DOHH2 (cell line): ENCODE results near the gene CACNA2D2.

ENCODE experiments used
- H3F3A ChIP-seq: fragments of 200-600 bp; sonication (generic), shearing (Covaris generic); 2 replicates; pipeline ENCODE4 v1.6.0; 2016; ENCODE audit warnings: antibody characterized with exemption, mild to moderate bottlenecking; ENCODE audit not compliant: control insufficient read depth, insufficient read depth
- H3K27ac ChIP-seq: fragments of 200-600 bp; sonication (generic); 2 replicates; pipeline ENCODE4 v1.5.1; 2014; ENCODE audit warnings: low read depth, mild to moderate bottlenecking, low read length, moderate library complexity
- H3K27me3 ChIP-seq: fragments of 200-600 bp; sonication (generic); 2 replicates; pipeline ENCODE4 v1.6.1; 2014; ENCODE audit warnings: mild to moderate bottlenecking, low read length, mixed read lengths; ENCODE audit not compliant: control insufficient read depth
- H3K36me3 ChIP-seq: fragments of 200-600 bp; sonication (generic); 2 replicates; pipeline ENCODE4 v1.6.1; 2014; ENCODE audit warnings: mild to moderate bottlenecking, low read length, moderate library complexity, mixed read lengths; ENCODE audit not compliant: control insufficient read depth
- H3K4me1 ChIP-seq: fragments of 200-600 bp; sonication (generic); 2 replicates; pipeline ENCODE4 v1.6.1; 2014; ENCODE audit warnings: mild to moderate bottlenecking, low read length, mixed read lengths; ENCODE audit not compliant: control insufficient read depth
- H3K4me2 ChIP-seq: fragments of 200-600 bp; sonication (generic); 2 replicates; pipeline ENCODE4 v1.6.0; 2014; ENCODE audit warnings: mild to moderate bottlenecking, low read length, moderate library complexity
- H3K4me3 ChIP-seq: fragments of 200-600 bp; sonication (generic); 2 replicates; pipeline ENCODE4 v1.5.1; 2014; ENCODE audit warnings: mild to moderate bottlenecking, low read length, mixed read lengths
- H3K79me2 ChIP-seq: fragments of 200-600 bp; sonication (generic); 2 replicates; pipeline ENCODE4 v1.6.1; 2014; ENCODE audit warnings: mild to moderate bottlenecking, low read length, mixed read lengths; ENCODE audit not compliant: control insufficient read depth
- H3K9me2 ChIP-seq: fragments of 200-600 bp; sonication (generic); replicated peaks from 2 replicates; pipeline ENCODE4 v1.6.1; 2014; ENCODE audit warnings: mild to moderate bottlenecking, low read length, mixed read lengths; ENCODE audit not compliant: control insufficient read depth
- H3K9me3 ChIP-seq: fragments of 200-600 bp; sonication (generic); 2 replicates; pipeline ENCODE4 v1.6.1; 2014; ENCODE audit warnings: antibody characterized with exemption, low read length, mixed read lengths; ENCODE audit not compliant: control insufficient read depth, insufficient read depth
- H4K20me1 ChIP-seq: fragments of 200-600 bp; sonication (generic); 2 replicates; pipeline ENCODE4 v1.6.0; 2014; ENCODE audit warnings: low read depth, mild to moderate bottlenecking, antibody characterized with exemption, low read length, moderate library complexity; ENCODE audit not compliant: control insufficient read depth, insufficient read depth
- EZH2phosphoT487 ChIP-seq: fragments of 200-600 bp; sonication (generic); IDR thresholded peaks from 2 replicates; pipeline ENCODE4 v1.6.1; 2017; ENCODE audit warnings: borderline replicate concordance, mild to moderate bottlenecking, antibody characterized with exemption, low read length, moderate library complexity, mixed read lengths
- TF ChIP-seq, protein P1 (sequence below): fragments of 200-600 bp; sonication (generic); IDR thresholded peaks from one replicate; pipeline ENCODE4 v1.5.1; 2014; ENCODE audit warnings: antibody characterized with exemption, mild to moderate bottlenecking, low read depth, low read length; ENCODE audit not compliant: poor library complexity, severe bottlenecking

Gene CACNA2D2

DNA sequence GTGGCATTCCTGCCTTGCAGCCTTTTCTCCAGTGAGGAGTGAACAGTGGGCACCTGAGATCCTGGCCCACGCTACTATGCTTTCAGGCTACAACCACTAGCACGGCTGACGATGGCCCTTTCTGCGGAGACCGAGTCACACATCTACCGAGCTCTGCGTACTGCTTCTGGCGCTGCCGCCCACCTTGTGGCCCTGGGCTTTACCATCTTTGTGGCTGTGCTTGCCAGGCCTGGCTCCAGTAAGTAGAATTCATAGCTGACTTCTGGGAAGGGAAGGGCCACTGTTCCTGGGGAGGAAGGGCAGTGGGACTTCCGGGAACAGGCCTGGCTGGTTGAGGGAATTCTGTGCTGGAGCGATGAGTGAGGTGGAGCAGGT lies 152.1 kb downstream of the CACNA2D2 start:
- Histone ChIP-seq H3K27ac (no peak overlapping the region), H3K27me3 (no peaks in the 10 kb centered on the region), H3F3A (0 out of 2 replicates have a peak, but pooled peaks cover 4% of the 10 kb centered on the region), H3K4me3 (peak overlapping the region; percentile 90), H3K79me2 (peaks cover 45% of the 10 kb centered on the region), H3K4me1 (peaks cover 34% of the 10 kb centered on the region), H3K36me3 (peaks cover 52% of the 10 kb centered on the region), H4K20me1 (peaks cover 4% of the 10 kb centered on the region), H3K4me2 (peak overlapping the region; percentile 100), H3K9me2 (no peaks in the 10 kb centered on the region), H3K9me3 (no peaks in the 10 kb centered on the region)
- TF ChIP-seq EZH2phosphoT487, result no peak
- TF ChIP-seq, protein P1, sequence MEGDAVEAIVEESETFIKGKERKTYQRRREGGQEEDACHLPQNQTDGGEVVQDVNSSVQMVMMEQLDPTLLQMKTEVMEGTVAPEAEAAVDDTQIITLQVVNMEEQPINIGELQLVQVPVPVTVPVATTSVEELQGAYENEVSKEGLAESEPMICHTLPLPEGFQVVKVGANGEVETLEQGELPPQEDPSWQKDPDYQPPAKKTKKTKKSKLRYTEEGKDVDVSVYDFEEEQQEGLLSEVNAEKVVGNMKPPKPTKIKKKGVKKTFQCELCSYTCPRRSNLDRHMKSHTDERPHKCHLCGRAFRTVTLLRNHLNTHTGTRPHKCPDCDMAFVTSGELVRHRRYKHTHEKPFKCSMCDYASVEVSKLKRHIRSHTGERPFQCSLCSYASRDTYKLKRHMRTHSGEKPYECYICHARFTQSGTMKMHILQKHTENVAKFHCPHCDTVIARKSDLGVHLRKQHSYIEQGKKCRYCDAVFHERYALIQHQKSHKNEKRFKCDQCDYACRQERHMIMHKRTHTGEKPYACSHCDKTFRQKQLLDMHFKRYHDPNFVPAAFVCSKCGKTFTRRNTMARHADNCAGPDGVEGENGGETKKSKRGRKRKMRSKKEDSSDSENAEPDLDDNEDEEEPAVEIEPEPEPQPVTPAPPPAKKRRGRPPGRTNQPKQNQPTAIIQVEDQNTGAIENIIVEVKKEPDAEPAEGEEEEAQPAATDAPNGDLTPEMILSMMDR, result no peak

DNA sequence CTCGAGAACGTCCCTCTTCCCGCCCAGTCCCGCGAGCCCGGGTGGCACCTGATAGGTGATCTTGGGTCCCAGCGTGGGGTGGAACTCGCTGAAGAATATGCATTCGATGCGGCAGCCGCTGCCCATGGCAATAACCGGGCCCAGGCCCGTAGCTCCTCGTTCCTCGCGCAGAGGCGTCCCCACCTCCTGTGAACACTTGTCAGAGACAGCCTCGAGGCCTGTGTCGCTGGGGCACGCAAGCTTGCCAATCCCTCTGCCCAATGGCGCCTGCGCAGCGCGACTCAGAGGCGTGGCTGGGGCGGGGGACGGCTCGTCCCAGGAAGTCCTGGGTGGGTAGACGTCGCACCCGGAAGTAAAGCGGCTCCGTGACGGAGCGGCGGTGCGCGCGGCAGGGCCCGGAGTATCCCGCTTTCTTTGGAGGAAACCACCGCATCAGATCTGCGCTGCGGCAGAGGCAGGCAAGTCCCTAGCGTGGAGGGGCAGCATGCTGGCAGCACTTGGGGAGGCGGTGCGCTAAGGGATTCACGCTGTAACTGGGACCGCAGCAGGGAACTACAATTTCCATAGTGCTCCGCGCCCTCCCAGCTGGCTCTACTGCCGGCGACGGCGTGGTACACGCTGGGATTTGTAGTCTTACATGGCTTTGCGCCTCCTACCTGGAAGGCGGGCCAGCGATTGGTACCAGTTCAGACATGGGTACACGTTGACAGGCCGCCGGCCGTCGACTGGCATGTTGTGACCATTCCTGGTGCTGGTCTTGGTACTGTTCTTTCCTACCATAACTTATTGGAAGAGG lies 152.7 kb downstream of the CACNA2D2 start, which contains the start of the genes CYB561D2 and NPRL2:
Gene CYB561D2 (plus strand): TSS at position 336 of the 796 bp plus-strand sequence. CDS start 572 bp downstream, outside the sequence.
Gene NPRL2 (minus strand): TSS at position 249 of the 796 bp plus-strand sequence. CDS start 123 bp downstream, at position 126.
- peaks cover 32% of the 10 kb centered on the region for H3K4me1 ChIP-seq
- TF ChIP-seq, protein P1, result no peak
- TF ChIP-seq EZH2phosphoT487, result no peak
- 0 out of 2 replicates have a peak, but pooled peaks cover 4% of the 10 kb centered on the region for H3F3A ChIP-seq
- H3K36me3 ChIP-seq, result peaks cover 49% of the 10 kb centered on the region
- no peaks in the 10 kb centered on the region for H4K20me1 ChIP-seq
- H3K9me3 ChIP-seq, result no peaks in the 10 kb centered on the region
- H3K79me2 ChIP-seq, result peaks cover 39% of the 10 kb centered on the region
- peak within 1 kb of the TSS; percentile 100 for H3K4me2 ChIP-seq
- peak within 1 kb of the TSS; percentile 90 for H3K4me3 ChIP-seq
- H3K27ac ChIP-seq, result peak within 1 kb of the TSS; percentile 72
- no peaks in the 10 kb centered on the region for H3K9me2 ChIP-seq
- H3K27me3 ChIP-seq, result no peaks in the 10 kb centered on the region

DNA sequence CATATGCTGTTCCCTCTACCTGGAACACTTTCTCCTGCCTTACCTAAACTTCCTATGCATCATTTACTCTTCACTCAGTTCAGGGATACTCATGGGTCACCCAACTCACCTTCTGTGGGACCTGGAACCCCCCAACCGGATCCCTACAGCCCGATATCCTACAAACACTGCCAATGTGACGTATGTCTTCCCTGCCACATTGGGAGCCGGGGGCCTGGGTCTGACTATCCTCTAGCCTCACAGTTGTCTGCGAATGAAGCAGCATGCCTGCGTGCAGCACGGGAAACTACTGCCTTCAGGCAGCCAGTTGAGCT lies 153.3 kb downstream of the CACNA2D2 start:
- TF ChIP-seq, protein P1, result no peak
- TF ChIP-seq EZH2phosphoT487, result no peak
- Histone ChIP-seq H3K4me3 (peak overlapping the region; percentile 90), H3K79me2 (peaks cover 33% of the 10 kb centered on the region), H3K27ac (peak overlapping the region; percentile 72), H3K36me3 (peaks cover 49% of the 10 kb centered on the region), H3K4me1 (peaks cover 38% of the 10 kb centered on the region), H3F3A (0 out of 2 replicates have a peak, but pooled peaks cover 4% of the 10 kb centered on the region), H3K9me2 (no peaks in the 10 kb centered on the region), H4K20me1 (no peaks in the 10 kb centered on the region), H3K9me3 (no peaks in the 10 kb centered on the region), H3K4me2 (peak overlapping the region; percentile 100), H3K27me3 (no peaks in the 10 kb centered on the region)
